ENCODE measurements around the gene RBM47.
"Not testable (repeated sequence)": the region's sequence is repeated elsewhere in the genome, so short reads cannot be mapped to it uniquely, and the experiment has no call there.

The RBM47 gene

DNA sequence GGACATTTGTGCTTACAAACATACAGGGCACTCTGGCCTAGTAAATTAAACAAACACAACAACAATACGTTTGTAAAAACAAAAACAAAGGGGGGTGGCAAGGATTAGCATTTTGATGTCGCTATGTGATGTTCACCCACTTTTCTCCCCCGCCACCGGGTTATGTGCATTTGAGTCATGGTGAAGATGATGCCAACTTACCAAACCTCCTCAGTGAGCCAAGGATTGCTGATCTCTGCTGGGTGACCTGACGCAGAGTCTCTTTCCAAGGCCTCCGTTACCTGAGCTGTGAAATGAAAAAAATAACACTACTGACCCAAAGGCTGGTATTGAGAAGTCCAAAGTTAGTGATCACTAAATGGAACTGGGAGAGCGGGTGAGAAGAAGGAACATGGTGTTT, 85.4 kb downstream of the RBM47 start:
- no peak for DNase-seq (ENCODE audit: low read depth in 1 of 2, low spot score in 1 of 2)

GRCh38 chr4:40540800-40541199, 88.9 kb downstream of the RBM47 start:
- no peak for DNase-seq (ENCODE audit: low read depth in 1 of 2, low spot score in 1 of 2)

- no peak for DNase-seq (ENCODE audit: low read depth in 1 of 2, low spot score in 1 of 2)
Observed at GRCh38 chr4:40536032-40536431, 93.6 kb downstream of the RBM47 start.

- no peak for DNase-seq (ENCODE audit: low read depth in 1 of 2, low spot score in 1 of 2)
Observed at GRCh38 chr4:40531636-40532023, 98.0 kb downstream of the RBM47 start.

DNA sequence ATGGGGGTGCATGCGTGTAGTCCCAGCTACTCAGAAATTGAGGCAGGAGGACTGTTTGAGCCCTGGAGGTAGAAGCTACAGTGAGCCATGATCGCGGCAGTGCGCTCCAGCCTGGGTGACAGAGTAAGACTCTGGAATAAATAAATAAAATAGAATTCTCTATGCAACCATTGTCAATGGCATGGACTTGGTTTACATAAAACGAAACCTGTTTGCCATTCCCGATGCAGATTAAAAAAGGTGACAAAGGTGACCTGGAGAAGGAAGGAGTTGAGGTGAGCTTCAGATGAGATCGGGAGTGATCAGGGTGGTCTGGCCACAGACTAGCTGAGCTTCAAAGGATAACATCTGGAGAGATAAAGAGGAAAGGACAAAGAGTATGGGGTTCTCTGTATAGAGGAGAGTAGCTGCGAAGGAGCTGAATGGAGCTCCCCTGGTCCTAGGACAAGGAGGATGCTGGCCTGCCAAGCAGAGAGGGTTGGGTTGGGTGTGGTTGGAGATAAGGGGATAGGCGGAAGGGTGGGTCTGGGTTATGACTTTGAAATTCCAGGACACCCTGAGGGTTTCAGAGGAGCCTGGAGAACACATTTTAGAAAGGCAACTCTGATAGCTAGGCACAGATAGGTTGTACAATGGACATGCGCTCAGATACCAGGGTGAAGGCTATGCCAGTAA, 98.6 kb downstream of the RBM47 start:
- DNase-seq (ENCODE audit: low read depth in 1 of 2, low spot score in 1 of 2): no peak

DNA sequence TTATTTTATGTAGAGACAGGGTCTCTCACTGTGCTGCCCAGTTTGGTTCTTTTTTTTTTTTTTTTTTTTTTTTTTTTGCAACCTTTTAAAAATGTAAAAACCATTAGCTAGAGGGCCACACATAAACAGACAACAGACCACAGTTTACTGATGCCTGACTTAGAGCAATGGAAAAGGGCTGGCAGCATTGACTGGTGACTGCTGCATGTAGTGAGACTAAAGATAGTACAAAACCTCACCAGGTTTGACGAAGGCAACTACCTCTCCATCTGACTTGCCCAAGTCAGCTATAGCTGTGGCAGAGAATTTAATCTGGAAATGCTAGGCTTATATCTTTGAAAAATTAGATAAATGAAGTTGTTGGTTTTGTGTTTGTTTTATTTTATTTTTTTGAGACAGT, 102.9 kb downstream of the RBM47 start:
- no peak for DNase-seq (ENCODE audit: low read depth in 1 of 2, low spot score in 1 of 2)

DNA sequence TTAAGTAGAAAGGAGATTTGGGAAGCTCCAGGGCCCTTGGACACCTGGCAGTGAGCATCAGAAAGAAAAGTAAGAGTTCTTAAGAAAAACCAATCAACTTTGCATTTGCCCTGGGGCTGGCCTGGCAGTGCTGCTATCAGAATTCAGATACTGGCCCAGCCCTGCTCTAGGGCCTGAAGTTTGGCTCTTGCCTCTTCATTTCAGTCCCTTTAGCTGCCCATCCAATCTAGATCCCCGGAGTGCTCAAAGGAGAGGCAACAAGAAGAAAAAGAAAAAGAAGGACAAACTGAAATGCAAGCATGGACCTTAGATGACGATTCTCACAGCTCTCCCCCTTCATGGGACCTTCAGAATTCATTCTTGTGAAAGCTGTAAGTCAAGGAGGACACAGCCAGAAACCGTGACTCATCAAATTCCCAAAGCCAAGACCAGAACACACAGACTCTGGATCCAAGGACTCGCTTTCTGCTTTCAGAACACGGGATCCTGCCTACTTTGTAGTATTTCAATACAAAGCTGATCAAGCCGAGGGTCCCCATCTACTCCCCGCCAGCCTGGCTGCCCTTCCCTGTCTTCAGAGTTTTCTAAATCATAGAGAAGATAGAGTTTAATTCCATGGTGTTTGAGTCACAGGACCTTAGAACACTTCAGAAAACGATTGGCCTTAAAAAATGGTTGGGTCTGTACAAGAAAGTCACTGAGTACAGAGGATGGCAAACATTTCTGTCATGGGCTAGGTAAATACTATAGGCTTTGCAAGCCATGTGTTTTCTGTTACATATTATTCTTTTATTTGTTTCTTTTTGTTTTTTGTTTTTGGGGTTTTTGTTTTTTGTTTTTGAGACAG, 103.7 kb downstream of the RBM47 start:
- no peak for DNase-seq (ENCODE audit: low read depth in 1 of 2, low spot score in 1 of 2)

DNA sequence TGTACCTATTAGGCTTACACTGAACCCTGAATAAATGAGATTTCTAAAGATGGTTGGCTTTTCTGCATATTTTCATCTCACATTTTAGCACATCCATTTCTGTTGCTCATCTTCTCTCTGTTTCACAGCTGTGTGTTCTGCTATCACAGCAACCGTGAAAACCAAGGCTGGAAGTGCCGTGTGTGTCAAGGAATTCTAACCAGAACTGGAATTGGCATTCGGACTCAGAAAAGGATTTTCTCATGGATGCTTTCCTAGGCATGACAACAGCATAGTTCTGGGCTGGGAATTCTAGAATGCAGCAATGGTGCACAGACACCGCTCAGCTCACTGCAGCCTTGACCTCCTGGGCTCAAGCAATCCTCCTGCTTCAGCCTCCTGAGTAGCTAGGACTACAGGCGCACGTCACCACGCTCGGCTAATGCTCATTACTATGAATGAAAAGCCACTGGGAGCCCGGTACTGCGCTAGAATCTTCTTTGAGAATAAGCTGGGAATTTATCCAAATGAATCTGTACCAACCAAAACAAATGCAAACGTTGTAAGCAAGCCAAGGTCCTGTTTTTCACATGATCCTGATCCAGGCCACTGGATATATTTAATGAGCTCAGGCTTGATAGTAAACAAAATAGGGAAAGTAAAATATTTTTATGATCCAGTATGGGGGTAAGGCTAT, 105.2 kb downstream of the RBM47 start:
- DNase-seq (ENCODE audit: low read depth in 1 of 2, low spot score in 1 of 2): no peak

DNA sequence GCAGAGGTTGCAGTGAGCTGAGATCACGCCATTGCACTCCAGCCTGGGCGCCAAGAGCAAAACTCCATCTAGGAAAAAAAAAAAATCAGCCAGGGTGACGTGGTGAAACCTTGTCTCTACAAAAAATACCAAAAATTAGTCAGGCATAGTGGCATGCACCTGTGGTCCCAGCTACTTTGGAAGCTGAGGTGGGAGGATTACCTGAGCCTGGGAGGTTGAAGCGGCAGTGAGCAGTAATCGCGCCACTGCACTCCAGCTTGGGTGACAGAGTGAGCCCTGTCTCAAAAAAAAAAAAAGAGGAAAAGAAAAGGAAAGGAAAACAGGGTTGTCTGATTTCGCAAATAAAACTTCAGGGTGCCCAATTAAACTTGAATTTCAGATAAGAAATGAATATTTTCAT, 106.1 kb downstream of the RBM47 start:
- DNase-seq (ENCODE audit: low read depth in 1 of 2, low spot score in 1 of 2): no peak

GRCh38 chr4:40521957-40522356, 107.7 kb downstream of the RBM47 start:
- no peak for DNase-seq (ENCODE audit: low read depth in 1 of 2, low spot score in 1 of 2)

- DNase-seq (ENCODE audit: low read depth in 1 of 2, low spot score in 1 of 2): no peak
Observed at GRCh38 chr4:40520533-40520932, 109.1 kb downstream of the RBM47 start.

- DNase-seq (ENCODE audit: low read depth in 1 of 2, low spot score in 1 of 2): not testable (repeated sequence)
Observed at GRCh38 chr4:40517081-40517480, 112.6 kb downstream of the RBM47 start.

- DNase-seq (ENCODE audit: low read depth in 1 of 2, low spot score in 1 of 2): no peak
Observed at GRCh38 chr4:40516651-40517050, 113.0 kb downstream of the RBM47 start.

- no peak for DNase-seq (ENCODE audit: low read depth in 1 of 2, low spot score in 1 of 2)
Observed at GRCh38 chr4:40515398-40516293, 114.0 kb downstream of the RBM47 start.

DNA sequence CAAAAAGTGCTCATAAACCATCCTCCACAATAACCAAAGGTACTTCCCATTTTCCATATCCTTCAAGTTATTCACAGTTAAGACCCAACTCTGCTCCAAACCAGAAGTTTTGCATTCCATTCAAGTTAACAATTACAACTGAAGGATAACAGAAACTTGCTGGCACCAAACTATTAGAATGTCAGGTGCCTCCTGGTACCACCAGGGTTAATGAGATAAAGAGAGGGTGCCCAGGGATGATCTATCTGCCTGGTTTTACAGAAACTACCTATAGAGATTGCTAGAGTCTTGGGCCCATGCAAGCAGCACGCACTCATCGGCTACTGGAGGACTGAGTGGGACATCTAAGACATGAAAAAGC, 114.6 kb downstream of the RBM47 start:
- no peak for DNase-seq (ENCODE audit: low read depth in 1 of 2, low spot score in 1 of 2)

- no peak for DNase-seq (ENCODE audit: low read depth in 1 of 2, low spot score in 1 of 2)
Observed at GRCh38 chr4:40514497-40514951, 115.1 kb downstream of the RBM47 start.

DNA sequence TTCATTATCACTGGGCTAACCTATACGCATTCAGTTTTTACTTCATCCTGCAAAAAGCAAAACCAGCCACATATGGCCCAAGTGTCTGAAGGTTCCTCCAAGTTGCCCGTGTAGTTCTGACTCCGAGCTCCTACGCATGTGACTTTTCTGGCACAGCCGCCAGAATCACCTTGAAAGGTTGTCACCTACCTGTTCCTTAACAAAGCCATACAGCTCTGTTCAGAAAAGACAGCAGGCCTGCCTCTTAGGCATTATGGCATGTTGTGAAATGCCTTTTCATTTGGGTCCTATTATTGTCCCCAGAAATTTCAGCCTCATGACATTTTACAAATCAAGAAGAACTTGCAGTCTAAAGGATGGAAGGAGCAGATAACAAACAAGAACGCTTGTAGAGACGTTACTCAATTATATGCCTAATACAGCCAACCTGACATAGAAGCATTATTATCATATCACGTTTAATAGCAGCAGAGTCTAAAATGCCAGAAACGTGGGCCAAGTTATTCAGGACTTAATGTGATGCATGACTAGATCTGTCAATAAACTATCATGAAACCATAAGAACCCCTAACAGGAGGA, 118.5 kb downstream of the RBM47 start:
- no peak for DNase-seq (ENCODE audit: low read depth in 1 of 2, low spot score in 1 of 2)

- DNase-seq (ENCODE audit: low read depth in 1 of 2, low spot score in 1 of 2): no peak
Observed at GRCh38 chr4:40507977-40508376, 121.7 kb downstream of the RBM47 start.

DNA sequence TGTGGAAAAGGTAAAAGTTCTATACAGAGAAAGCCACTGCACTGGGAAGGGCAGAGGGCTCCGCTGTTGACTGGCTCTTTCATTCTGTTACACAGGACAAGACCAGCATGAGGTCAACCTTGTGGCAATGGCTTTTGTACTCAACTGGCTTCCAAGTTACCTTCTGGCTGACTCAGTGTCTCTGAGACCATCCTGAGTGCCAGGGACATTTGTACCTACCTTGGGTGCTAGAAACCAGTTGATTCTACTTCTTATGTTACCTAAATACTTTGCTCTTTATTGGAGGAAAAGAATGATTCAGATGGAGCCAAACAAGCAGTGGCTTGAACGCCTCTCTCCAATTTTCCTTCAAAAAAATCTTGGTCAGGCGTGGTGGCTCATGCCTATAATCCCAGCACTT, 123.2 kb downstream of the RBM47 start:
- no peak for DNase-seq (ENCODE audit: low read depth in 1 of 2, low spot score in 1 of 2)

DNA sequence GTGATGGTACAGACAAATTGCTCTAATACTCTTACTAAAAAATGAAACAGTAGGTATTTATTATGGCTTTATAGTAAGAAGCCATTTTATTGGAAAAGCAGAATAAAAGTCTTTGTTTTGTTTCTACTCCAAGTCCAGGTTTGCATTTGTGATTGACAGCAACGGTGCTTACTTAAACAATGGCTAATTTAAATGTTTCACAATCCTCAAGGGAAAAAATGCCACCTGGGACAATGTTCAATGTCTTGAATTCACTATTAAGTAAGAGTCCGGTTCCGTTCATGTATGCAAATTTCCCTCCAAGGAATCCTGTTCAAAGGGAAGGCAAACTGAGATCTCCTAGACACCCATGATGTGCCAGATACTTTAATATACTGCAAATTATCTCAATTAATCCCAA, 123.6 kb downstream of the RBM47 start:
- no peak for DNase-seq (ENCODE audit: low read depth in 1 of 2, low spot score in 1 of 2)

DNA sequence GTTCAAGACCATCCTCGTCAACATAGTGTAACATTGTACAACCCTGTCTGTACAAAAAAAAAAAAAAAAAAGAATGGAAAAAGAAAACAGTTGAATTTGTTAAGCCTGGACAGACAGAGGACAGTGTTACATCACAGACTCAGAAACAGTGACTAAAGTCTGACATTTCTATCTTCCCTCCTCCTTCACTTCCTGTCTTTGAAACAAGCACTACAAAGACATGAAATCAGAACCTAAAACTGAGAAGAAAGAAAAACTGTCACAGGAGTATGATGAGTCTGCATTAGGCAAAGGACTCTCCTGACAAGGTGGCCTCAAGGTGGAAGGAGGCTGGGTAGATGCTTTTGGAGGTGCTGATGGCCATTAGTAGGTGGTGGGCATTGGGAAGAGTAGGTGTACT, 126.7 kb downstream of the RBM47 start:
- DNase-seq (ENCODE audit: low read depth in 1 of 2, low spot score in 1 of 2): no peak
